GM12878 (cell line): Measurements from ENCODE around the gene GNB3. TPM values are rescaled to one million over a fixed set of nuclear protein-coding genes. Genes with fewer than 3 reads are reported as not detected.

Experiments
- ATAC-seq: fragments of 200-7000 bp; cut with Tn5 transposase; 3 replicates; pipeline ENCODE4 v1.9.1; 2020; ENCODE audit warnings: mild to moderate bottlenecking, moderate library complexity
- BruUV-seq: library from RNA; stranded (reverse); fragments of 400-500 nt; replicated peaks from 2 replicates; lab custom pipeline; 2021; lab: Mats Ljungman, UMichigan
- CTCF ChIA-PET: fragments of 300-600 bp; sonication (Branson Sonifier 250); formaldehyde crosslinking; extraction: SDS; loops from one replicate; lab custom pipeline; 2021; ENCODE audit warnings: inconsistent platforms; lab: Yijun Ruan, JAX
- POLR2A ChIA-PET: fragments of 350-600 bp; formaldehyde crosslinking; extraction: SDS; loops from one replicate; lab custom pipeline; 2021; ENCODE audit warnings: inconsistent platforms; lab: Charles Lee
- RAD21 ChIA-PET: fragments of 300-600 bp; sonication (Branson Sonifier 250); formaldehyde crosslinking; loops from one replicate; lab custom pipeline; 2023; ENCODE audit warnings: antibody characterized with exemption; ENCODE audit not compliant: unreplicated experiment; lab: Charles Lee
- SMC1A ChIA-PET: fragments of 300-600 bp; sonication (Branson Sonifier 250); formaldehyde crosslinking; loops from one replicate; lab custom pipeline; 2023; ENCODE audit not compliant: unreplicated experiment, uncharacterized antibody; lab: Charles Lee
- DNase-seq: peaks from one replicate; pipeline ENCODE4 v3.0.0-alpha.2; 2011; ENCODE audit warnings: low read depth, low spot score
- FAIRE-seq: peaks from 3 replicates; lab custom pipeline; 2011; peaks lifted over from hg19 to GRCh38; lab: Jason Lieb, UNC
- H2AFZ ChIP-seq: 2 replicates; pipeline ENCODE4 v1.6.0; 2011; ENCODE audit warnings: low read depth, low read length, control low read depth; ENCODE audit not compliant: control insufficient read depth
- H3K27ac ChIP-seq: 2 replicates; pipeline ENCODE4 v1.5.1; 2011; ENCODE audit warnings: control low read depth; ENCODE audit not compliant: control insufficient read depth, insufficient read depth
- H3K27me3 ChIP-seq, 2 experiments: replicated peaks in 1 of 2; 2 replicates each; pipeline versions ENCODE4 v1.6.0 to v1.6.1; 2011; ENCODE audit warnings: low read length in 1 of 2; ENCODE audit not compliant: control insufficient read depth in 2 of 2, insufficient read depth in 2 of 2
- H3K36me3 ChIP-seq, 2 experiments: 2 replicates each; pipeline ENCODE4 v1.5.1; 2011; ENCODE audit warnings: low read length in 1 of 2; ENCODE audit not compliant: control insufficient read depth in 2 of 2, insufficient read depth in 2 of 2
- H3K4me1 ChIP-seq: 2 replicates; pipeline ENCODE4 v1.6.1; 2011; ENCODE audit warnings: mild to moderate bottlenecking, low read length, moderate library complexity, mixed read lengths; ENCODE audit not compliant: control insufficient read depth, insufficient read depth
- H3K4me2 ChIP-seq: 2 replicates; pipeline ENCODE4 v1.6.0; 2011; ENCODE audit warnings: control low read depth; ENCODE audit not compliant: control insufficient read depth, insufficient read depth
- H3K4me3 ChIP-seq: fragments of 200-600 bp; sonication (generic); 2 replicates; pipeline ENCODE4 v1.5.1; 2016
- H3K79me2 ChIP-seq: 2 replicates; pipeline ENCODE4 v1.6.0; 2011; ENCODE audit warnings: low read length; ENCODE audit not compliant: control insufficient read depth, insufficient read depth
- H3K9ac ChIP-seq: 2 replicates; pipeline ENCODE4 v1.8.0; 2011; ENCODE audit warnings: low read length, control low read depth, mixed read lengths; ENCODE audit not compliant: control insufficient read depth, insufficient read depth
- H3K9me3 ChIP-seq: replicated peaks from 3 replicates; pipeline ENCODE4 v1.5.1; 2011; ENCODE audit warnings: mild to moderate bottlenecking, low read length; ENCODE audit not compliant: control insufficient read depth, insufficient read depth
- H4K20me1 ChIP-seq: 2 replicates; pipeline ENCODE4 v1.6.0; 2011; ENCODE audit not compliant: control insufficient read depth, insufficient read depth
- ASH2L ChIP-seq: fragments of 300-600, 200-600 bp; sonication (generic); IDR thresholded peaks from 2 replicates; pipeline ENCODE4 v1.6.1; 2017; ENCODE audit warnings: low read depth, mild to moderate bottlenecking, borderline replicate concordance
- ATF7 ChIP-seq: fragments of 450-650 bp; IDR thresholded peaks from 2 replicates; pipeline ENCODE4 v1.6.1; 2016; ENCODE audit warnings: low read depth, mild to moderate bottlenecking
- GATAD2B ChIP-seq: fragments of 450-650 bp; conservative IDR thresholded peaks from 2 replicates; pipeline ENCODE4 v1.6.1; 2017; ENCODE audit warnings: low read depth, mild to moderate bottlenecking, moderate library complexity
- HDGF ChIP-seq: fragments of 450-650 bp; IDR thresholded peaks from 2 replicates; pipeline ENCODE4 v1.6.1; 2016; ENCODE audit warnings: antibody characterized with exemption
- IKZF1 ChIP-seq: fragments of 450-650 bp; conservative IDR thresholded peaks from 2 replicates; pipeline ENCODE4 v1.6.1; 2017; ENCODE audit warnings: antibody characterized with exemption, mild to moderate bottlenecking
- KDM1A ChIP-seq: fragments of 200-600 bp; sonication (generic); IDR thresholded peaks from 2 replicates; pipeline ENCODE4 v1.6.1; 2016; ENCODE audit warnings: borderline replicate concordance
- MAX ChIP-seq: IDR thresholded peaks from 2 replicates; pipeline ENCODE4 v1.6.1; 2012; ENCODE audit warnings: low read depth, low read length, improper control_type of control experiment
- MYB ChIP-seq: fragments of 150-350 bp; IDR thresholded peaks from 2 replicates; pipeline ENCODE4 v1.6.1; 2014; ENCODE audit warnings: mild to moderate bottlenecking, low read depth, low read length, borderline replicate concordance
- NRF1 ChIP-seq: conservative IDR thresholded peaks from 2 replicates; pipeline ENCODE4 v1.6.1; 2011; ENCODE audit warnings: mild to moderate bottlenecking, low read depth, low read length, improper control_type of control experiment
- RBBP5 ChIP-seq: fragments of 200-600 bp; sonication (generic); conservative IDR thresholded peaks from 2 replicates; pipeline ENCODE4 v1.6.1; 2016
- SIX5 ChIP-seq: IDR thresholded peaks from 2 replicates; pipeline ENCODE4 v1.6.1; 2011; ENCODE audit warnings: mild to moderate bottlenecking, low read depth, low read length, moderate library complexity; ENCODE audit not compliant: severe bottlenecking
- SMAD1 ChIP-seq: fragments of 450-650 bp; IDR thresholded peaks from 2 replicates; pipeline ENCODE4 v1.6.1; 2018; ENCODE audit warnings: mild to moderate bottlenecking, low read depth; ENCODE audit not compliant: partially characterized antibody
- SPI1 ChIP-seq: IDR thresholded peaks from 2 replicates; pipeline ENCODE4 v1.6.1; 2011; ENCODE audit warnings: low read depth, mild to moderate bottlenecking, low read length, moderate library complexity, borderline replicate concordance; ENCODE audit not compliant: insufficient read depth
- TBL1XR1 ChIP-seq: IDR thresholded peaks from 2 replicates; pipeline ENCODE4 v1.6.1; 2012; ENCODE audit warnings: low read depth, low read length, improper control_type of control experiment
- TCF7 ChIP-seq: IDR thresholded peaks from 2 replicates; pipeline ENCODE4 v1.6.1; 2014; ENCODE audit warnings: antibody characterized with exemption, borderline replicate concordance
- YBX1 ChIP-seq: fragments of 450-650 bp; IDR thresholded peaks from 2 replicates; pipeline ENCODE4 v1.6.1; 2016; ENCODE audit warnings: antibody characterized with exemption
- ZBTB33 ChIP-seq: fragments of 450-650 bp; IDR thresholded peaks from 2 replicates; pipeline ENCODE4 v1.6.1; 2017; ENCODE audit warnings: mild to moderate bottlenecking
- ZNF687 ChIP-seq: fragments of 450-650 bp; IDR thresholded peaks from 2 replicates; pipeline ENCODE4 v1.6.1; 2017; ENCODE audit warnings: mild to moderate bottlenecking, moderate library complexity
- WGBS: methylation state at CpG from one replicate; pipeline ENCODE4 v1.1.6; 2016; ENCODE audit warnings: low lambda C conversion rate; ENCODE audit not compliant: insufficient replicate concordance, insufficient coverage; ENCODE audit errors: missing lambda C conversion rate; 5-methylcytosine and 5-hydroxymethylcytosine counted together
- in situ Hi-C: fragments of 300-500 bp; cut with MboI; formaldehyde crosslinking; loops from 9 replicates; pipeline ENCODE4 v1.14.3; 2018; ENCODE audit warnings: mixed read lengths
- intact Hi-C: fragments of 100-400 bp; cut with micrococcal nuclease; formaldehyde crosslinking; loops from one replicate; pipeline ENCODE4 v1.14.2; 2022; ENCODE audit not compliant: unreplicated experiment
- polyA plus RNA-seq, 11 experiments: library from polyadenylated mRNA; depleted of rRNA in 4 of 11; unstranded in 6 of 11; stranded (reverse) in 5 of 11; fragments of >200 nt; fragmentation: Nextera tagmentation in 4 of 11; fragmentation: Illumina TruSeq in 1 of 11; extraction: Ambion mirVana in 4 of 11; extraction: Trizol in 1 of 11; gene quantifications; 1 replicate in 1 of 11; 2 replicates in 10 of 11; pipeline versions ENCODE4 v1.2.1 to v1.2.3, GENCODE V29; 2011 to 2016; ENCODE audit warnings: inconsistent platforms in 2 of 11, missing spikeins in 2 of 11, low read depth in 1 of 11
- total RNA-seq, 4 experiments: library from RNA; depleted of rRNA in 3 of 4; stranded (reverse); fragments of >200 nt in 3 of 4; fragmentation: Illumina TruSeq in 1 of 4; extraction: Trizol in 1 of 4; gene quantifications; 2 replicates each; pipeline versions ENCODE4 v1.2.1 to v1.2.3, GENCODE V29; 2013 to 2021

The GNB3 gene
- total and polyA plus RNA-seq, 10 of the 15 experiments (the other 5 are each of a cell fraction or from before 2014, with no cell fraction given): 0.05 to 1.1 (median 0.36) TPM

- POLR2A ChIA-PET: interaction anchor here (0.5 to 2.5 kb wide), 14 partner anchors 9 to 258 kb away, joined by 3 to 12 read pairs (median 4); partner anchors contain the start of genes CDCA3, GAPDH, MLF2 and PTMS
- TF ChIP-seq YBX1 (no peak), MAX (no peak), IKZF1 (0 out of 2 replicates have a peak, but pooled peaks have one; percentile 17), HDGF (peak; percentile 54; the same call in 1 of the 2 replicates), SMAD1 (no peak), SIX5 (no peak), NRF1 (no peak), ZNF687 (peak; percentile 51; the same call in 1 of the 2 replicates), GATAD2B (no peak), TCF7 (no peak), MYB (no peak), RBBP5 (no peak), ATF7 (no peak), ZBTB33 (no peak), TBL1XR1 (no peak), KDM1A (no peak), SPI1 (peak; percentile 72; the same call in 1 of the 2 replicates), ASH2L (no peak)
These were observed 48.1 kb upstream of the GNB3 start for GRCh38 chr12:6792522-6793201.

More at GRCh38 chr12:6792522-6793201, 48.1 kb upstream of the GNB3 start:
- H3K4me2 ChIP-seq: peak overlapping the region; percentile 19; the same call in 1 of the 2 replicates
- H3K9ac ChIP-seq: no peak overlapping the region
- peaks cover 15% of the 10 kb centered on the region for H3K4me1 ChIP-seq
- peak; percentile 65 for FAIRE-seq
- no peak overlapping the region for H3K4me3 ChIP-seq
- RAD21 ChIA-PET: interaction anchor here (0.6 to 1.8 kb wide), 10 partner anchors 9 to 155 kb away, joined by 3 to 9 read pairs (median 4); partner anchors contain the start of genes CDCA3, COPS7A, MLF2 and PTMS
- no peaks in the 10 kb centered on the region for H3K9me3 ChIP-seq
- DNase-seq: no peak
- CTCF ChIA-PET: interaction anchor here (0.8 to 2.3 kb wide), 16 partner anchors 12 to 253 kb away, joined by 3 to 19 read pairs (median 4); partner anchors contain the start of genes MLF2 and SPSB2
- H2AFZ ChIP-seq: peak overlapping the region; percentile 65
- H3K27ac ChIP-seq: no peak overlapping the region
- no peaks in the 10 kb centered on the region for H3K36me3 ChIP-seq
- BruUV-seq: no TSS peak
- no peaks in the 10 kb centered on the region for H4K20me1 ChIP-seq
- in situ Hi-C loops: no loop called here
- ATAC-seq: peak; percentile 93
- intact Hi-C loops: no loop called here
- no peaks in the 10 kb centered on the region for H3K79me2 ChIP-seq
- SMC1A ChIA-PET: interaction anchor here (0.7 to 2.0 kb wide), 10 partner anchors 9 to 96 kb away, joined by 3 to 10 read pairs (median 4); partner anchors contain the start of genes GPR162 and MLF2
- 19% methylated on average over 12 of the region's 12 CpGs for WGBS
- H3K27me3 ChIP-seq: no peaks in the 10 kb centered on the region; a peak in 1 of 4 replicates
